Effector memory CD4-positive, alpha-beta T cell (primary cell): Measurements from ENCODE around the gene TMEM52B.

Source experiments
- DNase-seq, 3 donors: peaks; one replicate each; pipeline ENCODE4 v3.0.0-alpha.2; 2020
- H3K27ac ChIP-seq: 2 replicates; pipeline ENCODE4 v1.7.0; 2013; ENCODE audit warnings: mild to moderate bottlenecking, low read length, moderate library complexity; ENCODE audit not compliant: insufficient read depth, poor library complexity, severe bottlenecking
- H3K27me3 ChIP-seq: replicated peaks from 2 replicates; pipeline ENCODE4 v1.7.0; 2013; ENCODE audit warnings: mild to moderate bottlenecking, low read length; ENCODE audit not compliant: insufficient read depth, control insufficient read depth, poor library complexity, severe bottlenecking
- H3K36me3 ChIP-seq: 2 replicates; pipeline ENCODE4 v1.7.0; 2013; ENCODE audit warnings: mild to moderate bottlenecking, low read length, moderate library complexity; ENCODE audit not compliant: control insufficient read depth, insufficient read depth
- H3K4me1 ChIP-seq: 2 replicates; pipeline ENCODE4 v1.7.0; 2013; ENCODE audit warnings: low read length, mild to moderate bottlenecking; ENCODE audit not compliant: control insufficient read depth, insufficient read depth, poor library complexity, severe bottlenecking
- H3K4me3 ChIP-seq: 2 replicates; pipeline ENCODE4 v1.7.0; 2013; ENCODE audit warnings: low read length, low read depth, mild to moderate bottlenecking; ENCODE audit not compliant: insufficient read depth, poor library complexity, severe bottlenecking
- H3K9me3 ChIP-seq: 2 replicates; pipeline ENCODE4 v1.7.0; 2013; ENCODE audit warnings: mild to moderate bottlenecking, low read length, moderate library complexity; ENCODE audit not compliant: control insufficient read depth
- total RNA-seq, 3 donors: gene quantifications; one replicate each; lab custom pipeline; 2026; lab: John Stamatoyannopoulos, UW

TMEM52B gene
- total RNA-seq, result 0 reads per million in 3 donors

GRCh38 chr12:10178821-10179220 lies at the start of gene TMEM52B:
TMEM52B (plus strand) TSS chr12:10179032; CDS start chr12:10179575, 543 bp downstream.
- H3K27ac ChIP-seq, result no peak within 1 kb of the TSS
- no peaks in the 10 kb centered on the region for H3K27me3 ChIP-seq
- no peak within 1 kb of the TSS for H3K4me3 ChIP-seq
- DNase-seq, result no peak
- H3K4me1 ChIP-seq, result no peaks in the 10 kb centered on the region
- H3K9me3 ChIP-seq, result no peaks in the 10 kb centered on the region
- no peaks in the 10 kb centered on the region for H3K36me3 ChIP-seq

- no peak for DNase-seq
- Histone ChIP-seq H3K4me3 (no peak within 1 kb of the TSS), H3K27ac (no peak within 1 kb of the TSS), H3K27me3 (no peaks in the 10 kb centered on the region), H3K4me1 (no peaks in the 10 kb centered on the region), H3K9me3 (no peaks in the 10 kb centered on the region), H3K36me3 (no peaks in the 10 kb centered on the region)
These were observed 48.8 kb upstream of the TMEM52B start, which contains the start of gene CLEC7A for GRCh38 chr12:10130042-10130441. CLEC7A (minus strand) TSS chr12:10130199; CDS start chr12:10130082, 117 bp downstream.

- no peak overlapping the region for H3K27ac ChIP-seq
- no peaks in the 10 kb centered on the region for H3K4me1 ChIP-seq
- no peaks in the 10 kb centered on the region for H3K9me3 ChIP-seq
- H3K4me3 ChIP-seq, result no peak overlapping the region
- H3K36me3 ChIP-seq, result no peaks in the 10 kb centered on the region
- H3K27me3 ChIP-seq, result no peaks in the 10 kb centered on the region
- DNase-seq, result no peak
These were observed 47.6 kb upstream of the TMEM52B start for GRCh38 chr12:10131111-10131690.

- Histone ChIP-seq H3K36me3 (no peaks in the 10 kb centered on the region), H3K4me1 (no peaks in the 10 kb centered on the region), H3K27me3 (no peaks in the 10 kb centered on the region), H3K9me3 (no peaks in the 10 kb centered on the region), H3K4me3 (no peak overlapping the region), H3K27ac (no peak overlapping the region)
- DNase-seq, result no peak
These were observed 45.9 kb upstream of the TMEM52B start for GRCh38 chr12:10132850-10133370.

GRCh38 chr12:10135126-10135525 lies 43.7 kb upstream of the TMEM52B start:
- H3K9me3 ChIP-seq, result no peaks in the 10 kb centered on the region
- H3K4me1 ChIP-seq, result no peaks in the 10 kb centered on the region
- no peaks in the 10 kb centered on the region for H3K36me3 ChIP-seq
- no peak overlapping the region for H3K4me3 ChIP-seq
- DNase-seq, result no peak
- H3K27me3 ChIP-seq, result no peaks in the 10 kb centered on the region
- H3K27ac ChIP-seq, result no peak overlapping the region

- H3K9me3 ChIP-seq, result no peaks in the 10 kb centered on the region
- H3K27me3 ChIP-seq, result peaks cover 4% of the 10 kb centered on the region
- no peak overlapping the region for H3K27ac ChIP-seq
- no peaks in the 10 kb centered on the region for H3K4me1 ChIP-seq
- DNase-seq, result no peak
- no peaks in the 10 kb centered on the region for H3K36me3 ChIP-seq
- H3K4me3 ChIP-seq, result no peak overlapping the region
These were observed 42.1 kb upstream of the TMEM52B start for GRCh38 chr12:10136637-10137205.

GRCh38 chr12:10140001-10140400 lies 38.8 kb upstream of the TMEM52B start:
- no peak for DNase-seq
- Histone ChIP-seq H3K4me3 (no peak overlapping the region), H3K4me1 (no peaks in the 10 kb centered on the region), H3K27me3 (peaks cover 4% of the 10 kb centered on the region), H3K9me3 (no peaks in the 10 kb centered on the region), H3K27ac (no peak overlapping the region), H3K36me3 (no peaks in the 10 kb centered on the region)

- Histone ChIP-seq H3K9me3 (no peaks in the 10 kb centered on the region), H3K36me3 (no peaks in the 10 kb centered on the region), H3K4me1 (no peaks in the 10 kb centered on the region), H3K27me3 (peaks cover 4% of the 10 kb centered on the region), H3K4me3 (no peak overlapping the region), H3K27ac (no peak overlapping the region)
- DNase-seq, result no peak
These were observed 35.7 kb upstream of the TMEM52B start for GRCh38 chr12:10142976-10143589.

- no peak overlapping the region for H3K4me3 ChIP-seq
- DNase-seq, result no peak
- H3K27ac ChIP-seq, result no peak overlapping the region
- no peaks in the 10 kb centered on the region for H3K36me3 ChIP-seq
- no peaks in the 10 kb centered on the region for H3K9me3 ChIP-seq
- H3K27me3 ChIP-seq, result no peaks in the 10 kb centered on the region
- H3K4me1 ChIP-seq, result no peaks in the 10 kb centered on the region
These were observed 31.0 kb upstream of the TMEM52B start for GRCh38 chr12:10147714-10148403.

GRCh38 chr12:10151621-10152020 lies 27.2 kb upstream of the TMEM52B start:
- no peak for DNase-seq
- Histone ChIP-seq H3K9me3 (no peaks in the 10 kb centered on the region), H3K27ac (no peak overlapping the region), H3K36me3 (no peaks in the 10 kb centered on the region), H3K4me1 (peaks cover 9% of the 10 kb centered on the region), H3K4me3 (no peak overlapping the region), H3K27me3 (peaks cover 6% of the 10 kb centered on the region)
